GM06990 (cell line): ENCODE results near the gene PFKFB4.
"Not testable (repeated sequence)": the region's sequence is repeated elsewhere in the genome, so short reads cannot be mapped to it uniquely, and the experiment has no call there.

Experiments
- DNase-seq: peaks from one replicate; pipeline ENCODE4 v3.0.0-alpha.2; 2011; ENCODE audit not compliant: insufficient read length; ENCODE audit errors: extremely low read depth
- H3K27me3 ChIP-seq: replicated peaks from 2 replicates; pipeline ENCODE4 v1.6.0; 2011; ENCODE audit warnings: low read length; ENCODE audit not compliant: control insufficient read depth, insufficient read depth
- H3K36me3 ChIP-seq: 2 replicates; pipeline ENCODE4 v1.5.1; 2011; ENCODE audit warnings: low read length; ENCODE audit not compliant: control insufficient read depth, insufficient read depth
- H3K4me3 ChIP-seq: replicated peaks from 2 replicates; pipeline ENCODE4 v1.5.1; 2011; ENCODE audit warnings: low read depth, mild to moderate bottlenecking, control low read depth, low read length
- CTCF ChIP-seq: IDR thresholded peaks from 2 replicates; pipeline ENCODE4 v1.5.1; 2011; ENCODE audit warnings: low read length, control low read depth, mild to moderate bottlenecking, inconsistent platforms; ENCODE audit not compliant: insufficient read depth, poor library complexity, severe bottlenecking

The PFKFB4 gene

GRCh38 chr3:48476426-48477053 lies 80.1 kb downstream of the PFKFB4 start:
- H3K36me3 ChIP-seq, result no peaks in the 10 kb centered on the region; the same call in 1 of the 2 replicates
- H3K27me3 ChIP-seq, result no peaks in the 10 kb centered on the region
- DNase-seq, result no peak
- no peak for TF ChIP-seq CTCF
- no peak overlapping the region for H3K4me3 ChIP-seq

GRCh38 chr3:48475188-48475587 lies 81.4 kb downstream of the PFKFB4 start:
- no peak for TF ChIP-seq CTCF
- Histone ChIP-seq H3K4me3 (no peak overlapping the region), H3K36me3 (peaks cover 3% of the 10 kb centered on the region), H3K27me3 (no peaks in the 10 kb centered on the region)
- DNase-seq, result no peak

- H3K4me3 ChIP-seq, result no peak overlapping the region
- no peak for DNase-seq
- peaks cover 6% of the 10 kb centered on the region for H3K36me3 ChIP-seq
- no peaks in the 10 kb centered on the region for H3K27me3 ChIP-seq
- TF ChIP-seq CTCF, result no peak
Observed at GRCh38 chr3:48474619-48475018, 82.0 kb downstream of the PFKFB4 start.

- H3K4me3 ChIP-seq, H3K27me3 ChIP-seq, DNase-seq: not testable (repeated sequence)
- H3K36me3 ChIP-seq, result peaks cover 10% of the 10 kb centered on the region
Observed at GRCh38 chr3:48474031-48474430, 82.6 kb downstream of the PFKFB4 start.

GRCh38 chr3:48473617-48473952 lies 83.0 kb downstream of the PFKFB4 start:
- H3K36me3 ChIP-seq, result peaks cover 14% of the 10 kb centered on the region
- no peak for TF ChIP-seq CTCF
- DNase-seq, result no peak
- no peak overlapping the region for H3K4me3 ChIP-seq
- H3K27me3 ChIP-seq, result no peaks in the 10 kb centered on the region

- TF ChIP-seq CTCF, result peak; percentile 61
- Histone ChIP-seq H3K27me3 (no peaks in the 10 kb centered on the region), H3K4me3 (peak overlapping the region; percentile 77), H3K36me3 (peaks cover 19% of the 10 kb centered on the region)
- DNase-seq, result peak; percentile 92
Observed at GRCh38 chr3:48472923-48473616, 83.5 kb downstream of the PFKFB4 start.
